NT2/D1 (cell line): ENCODE data around the gene TRRAP.

Source experiments
- SUZ12 ChIP-seq: IDR thresholded peaks from 2 replicates; pipeline ENCODE4 v1.6.1; 2011; ENCODE audit not compliant: insufficient read length, insufficient read depth; ENCODE audit errors: extremely low read depth
- YY1 ChIP-seq: IDR thresholded peaks from 2 replicates; pipeline ENCODE4 v1.6.1; 2011; ENCODE audit not compliant: insufficient read length, insufficient read depth
- ZNF274 ChIP-seq: IDR thresholded peaks from 2 replicates; pipeline ENCODE4 v1.6.1; 2011; ENCODE audit warnings: mild to moderate bottlenecking, low read depth, low read length

GRCh38 chr7:98930921-98931320, 52.6 kb downstream of the TRRAP start:
- no peak for TF ChIP-seq ZNF274
- TF ChIP-seq YY1 = no peak
- no peak for TF ChIP-seq SUZ12
